Mucosa of stomach (tissue), 1 donor: ENCODE results near the gene HSFX1.
"Not testable (repeated sequence)": the region's sequence is repeated elsewhere in the genome, so short reads cannot be mapped to it uniquely, and the experiment has no call there.

ENCODE experiments used
- H3K27me3 ChIP-seq: one replicate; pipeline ENCODE4 v1.7.0; 2013; ENCODE audit warnings: mild to moderate bottlenecking, low read length; ENCODE audit not compliant: control insufficient read depth, insufficient read depth
- H3K36me3 ChIP-seq: one replicate; pipeline ENCODE4 v1.7.0; 2013; ENCODE audit warnings: low read length; ENCODE audit not compliant: control insufficient read depth, insufficient read depth
- H3K4me1 ChIP-seq: one replicate; pipeline ENCODE4 v1.7.0; 2013; ENCODE audit warnings: mild to moderate bottlenecking, low read length; ENCODE audit not compliant: control insufficient read depth, insufficient read depth
- H3K4me3 ChIP-seq: one replicate; pipeline ENCODE4 v1.7.0; 2013; ENCODE audit warnings: low read length
- H3K9ac ChIP-seq: one replicate; pipeline ENCODE4 v1.7.0; 2013; ENCODE audit warnings: mild to moderate bottlenecking, low read length, moderate library complexity
- H3K9me3 ChIP-seq: one replicate; pipeline ENCODE4 v1.7.0; 2013; ENCODE audit warnings: mild to moderate bottlenecking, low read length, moderate library complexity; ENCODE audit not compliant: control insufficient read depth
- donor health status: Pancreatic carcinoma.

Gene HSFX1

GRCh38 chrX:149770344-149770743, 3.5 kb upstream of the HSFX1 start:
- not testable (repeated sequence) for H3K4me1 ChIP-seq, H3K27me3 ChIP-seq, H3K4me3 ChIP-seq, H3K9me3 ChIP-seq, H3K9ac ChIP-seq, H3K36me3 ChIP-seq

DNA sequence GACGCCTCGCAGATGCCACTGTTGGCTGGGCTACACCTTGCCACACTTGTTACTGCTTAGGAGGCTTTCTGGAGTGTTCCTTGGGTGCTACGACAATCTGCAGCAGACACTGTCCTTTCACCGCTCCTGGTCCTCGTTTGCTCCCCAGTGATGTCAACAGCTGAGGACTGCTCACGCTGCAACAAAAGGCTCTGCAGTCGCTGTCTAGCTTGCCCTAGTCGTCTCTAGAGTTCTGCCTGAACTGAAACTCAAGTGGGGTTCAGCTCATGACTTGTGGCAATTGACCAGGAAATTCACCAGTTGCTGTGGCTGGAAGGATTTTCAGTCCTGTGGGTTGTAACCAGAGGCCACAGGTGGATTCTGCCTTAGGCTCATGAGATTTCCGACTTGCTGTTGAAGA, 842 bp upstream of the HSFX1 start:
- H3K4me3 ChIP-seq, H3K27me3 ChIP-seq, H3K4me1 ChIP-seq, H3K9ac ChIP-seq, H3K9me3 ChIP-seq, H3K36me3 ChIP-seq: not testable (repeated sequence)

DNA sequence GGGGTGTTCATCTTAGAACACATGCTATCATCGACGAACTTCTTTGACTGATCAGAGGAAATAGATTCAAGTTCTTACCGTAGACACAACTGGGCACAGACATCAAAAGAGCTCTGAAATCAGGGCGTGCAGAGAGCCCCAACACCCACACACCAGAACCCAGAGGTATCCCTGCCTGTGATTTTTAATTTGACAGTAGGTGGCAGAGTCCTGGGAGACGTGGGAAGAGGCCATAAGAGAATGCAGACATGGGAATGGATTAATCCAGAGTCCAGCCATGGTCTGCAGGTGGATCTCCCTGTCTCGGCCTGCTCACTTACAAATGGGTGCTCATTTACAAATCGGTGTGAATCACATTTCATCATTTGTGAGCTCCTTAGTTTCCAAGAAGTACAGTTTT, 4.1 kb downstream of the HSFX1 start:
- H3K9me3 ChIP-seq, H3K4me3 ChIP-seq, H3K4me1 ChIP-seq, H3K36me3 ChIP-seq, H3K9ac ChIP-seq, H3K27me3 ChIP-seq: not testable (repeated sequence)

GRCh38 chrX:149781727-149782126, 7.9 kb downstream of the HSFX1 start, which contains the start of gene MAGEA9:
Gene MAGEA9 (plus strand): TSS chrX:149781930. CDS start chrX:149786211, 4,281 bp downstream.
- H3K27me3 ChIP-seq, H3K4me3 ChIP-seq, H3K4me1 ChIP-seq, H3K9me3 ChIP-seq, H3K9ac ChIP-seq, H3K36me3 ChIP-seq: not testable (repeated sequence)

GRCh38 chrX:149795531-149795930, 21.7 kb downstream of the HSFX1 start:
- not testable (repeated sequence) for H3K27me3 ChIP-seq, H3K36me3 ChIP-seq, H3K4me1 ChIP-seq, H3K9me3 ChIP-seq, H3K9ac ChIP-seq, H3K4me3 ChIP-seq

GRCh38 chrX:149799095-149799714, 25.3 kb downstream of the HSFX1 start:
- no peak overlapping the region for H3K4me3 ChIP-seq
- H3K9ac ChIP-seq, result no peak overlapping the region
- no peaks in the 10 kb centered on the region for H3K36me3 ChIP-seq
- no peaks in the 10 kb centered on the region for H3K4me1 ChIP-seq
- no peaks in the 10 kb centered on the region for H3K27me3 ChIP-seq
- H3K9me3 ChIP-seq, result no peaks in the 10 kb centered on the region

GRCh38 chrX:149799938-149800337, 26.1 kb downstream of the HSFX1 start:
- no peaks in the 10 kb centered on the region for H3K9me3 ChIP-seq
- no peaks in the 10 kb centered on the region for H3K4me1 ChIP-seq
- no peaks in the 10 kb centered on the region for H3K27me3 ChIP-seq
- no peak overlapping the region for H3K9ac ChIP-seq
- no peak overlapping the region for H3K4me3 ChIP-seq
- no peaks in the 10 kb centered on the region for H3K36me3 ChIP-seq

DNA sequence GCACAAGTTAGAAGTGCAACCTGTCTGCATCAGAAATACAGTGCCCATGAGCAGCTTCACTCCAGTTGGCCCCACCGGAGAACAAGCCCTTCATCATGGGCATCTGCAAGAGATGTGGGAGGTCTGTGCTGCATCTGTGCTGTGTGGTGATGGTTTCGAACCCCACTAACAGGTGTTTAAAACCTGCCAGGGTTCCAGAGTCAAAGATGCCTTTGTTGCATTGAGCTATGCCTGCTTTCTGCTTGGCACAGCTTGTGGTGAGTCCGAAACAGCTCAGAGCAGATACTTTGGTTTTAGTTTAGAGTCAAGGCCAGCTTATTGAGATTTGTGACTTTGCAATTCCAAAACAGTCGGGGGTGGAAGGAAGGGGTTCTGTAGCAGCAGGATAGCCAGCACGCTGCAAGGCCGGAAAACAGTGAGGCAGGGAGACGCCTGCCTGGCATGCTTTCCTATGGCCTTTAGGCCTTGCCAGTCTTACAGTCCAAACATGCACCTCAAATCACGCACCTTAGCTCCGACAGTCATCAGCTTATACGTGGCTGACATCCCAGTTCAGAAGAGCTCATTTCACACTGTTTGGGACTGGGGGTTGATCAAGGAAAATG, 29.7 kb downstream of the HSFX1 start:
- Histone ChIP-seq H3K4me3 (no peak overlapping the region), H3K27me3 (no peaks in the 10 kb centered on the region), H3K4me1 (no peaks in the 10 kb centered on the region), H3K36me3 (no peaks in the 10 kb centered on the region), H3K9me3 (no peaks in the 10 kb centered on the region), H3K9ac (no peak overlapping the region)

- Histone ChIP-seq H3K27me3 (no peaks in the 10 kb centered on the region), H3K4me3 (no peak overlapping the region), H3K9ac (no peak overlapping the region), H3K36me3 (no peaks in the 10 kb centered on the region), H3K9me3 (no peaks in the 10 kb centered on the region), H3K4me1 (no peaks in the 10 kb centered on the region)
Observed at GRCh38 chrX:149804102-149804501, 30.2 kb downstream of the HSFX1 start.

DNA sequence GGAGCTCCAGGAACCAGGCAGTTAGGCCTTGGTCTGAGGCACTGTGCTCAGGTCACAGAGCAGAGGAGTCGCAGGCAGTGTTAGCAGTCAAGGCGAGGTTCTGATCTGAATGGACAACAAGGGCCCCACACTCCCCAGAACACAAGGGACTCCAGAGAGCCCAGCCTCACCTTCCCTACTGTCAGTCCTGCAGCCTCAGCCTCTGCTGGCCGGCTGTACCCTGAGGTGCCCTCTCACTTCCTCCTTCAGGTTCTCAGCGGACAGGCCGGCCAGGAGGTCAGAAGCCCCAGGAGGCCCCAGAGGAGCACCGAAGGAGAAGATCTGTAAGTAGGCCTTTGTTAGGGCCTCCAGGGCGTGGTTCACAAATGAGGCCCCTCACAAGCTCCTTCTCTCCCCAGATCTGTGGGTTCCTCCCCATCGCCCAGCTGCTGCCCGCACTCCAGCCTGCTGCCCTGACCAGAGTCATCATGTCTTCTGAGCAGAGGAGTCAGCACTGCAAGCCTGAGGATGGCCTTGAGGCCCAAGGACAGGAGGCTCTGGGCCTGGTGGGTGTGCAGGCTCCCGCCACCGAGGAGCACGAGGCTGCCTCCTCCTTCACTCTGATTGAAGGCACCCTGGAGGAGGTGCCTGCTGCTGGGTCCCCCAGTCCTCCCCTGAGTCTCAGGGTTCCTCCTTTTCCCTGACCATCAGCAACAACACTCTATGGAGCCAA, 34.0 kb downstream of the HSFX1 start:
- Histone ChIP-seq H3K4me1 (no peaks in the 10 kb centered on the region), H3K9me3 (no peaks in the 10 kb centered on the region), H3K4me3 (no peak overlapping the region), H3K27me3 (no peaks in the 10 kb centered on the region), H3K9ac (no peak overlapping the region), H3K36me3 (no peaks in the 10 kb centered on the region)

DNA sequence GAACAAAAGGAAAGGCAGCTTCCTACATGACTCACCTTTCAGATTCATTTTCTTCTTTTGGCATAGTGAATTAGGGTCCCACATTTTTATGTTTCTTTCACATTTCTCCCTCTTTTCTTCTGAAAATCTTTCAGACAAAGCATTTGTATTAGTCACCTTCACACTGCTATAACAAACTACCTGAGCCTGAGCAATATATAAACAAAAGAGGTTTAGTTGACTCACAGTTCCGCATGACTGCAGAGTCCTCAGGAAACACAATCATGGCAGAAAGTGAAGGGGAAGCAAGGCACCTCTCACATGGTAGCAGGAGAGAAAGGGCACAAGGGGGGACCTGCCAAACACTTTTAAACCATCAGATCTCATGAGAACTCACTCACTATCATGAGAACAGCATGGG, 44.8 kb downstream of the HSFX1 start:
- Histone ChIP-seq H3K9ac (no peak overlapping the region), H3K27me3 (no peaks in the 10 kb centered on the region), H3K9me3 (no peaks in the 10 kb centered on the region), H3K4me3 (no peak overlapping the region), H3K36me3 (no peaks in the 10 kb centered on the region), H3K4me1 (no peaks in the 10 kb centered on the region)

DNA sequence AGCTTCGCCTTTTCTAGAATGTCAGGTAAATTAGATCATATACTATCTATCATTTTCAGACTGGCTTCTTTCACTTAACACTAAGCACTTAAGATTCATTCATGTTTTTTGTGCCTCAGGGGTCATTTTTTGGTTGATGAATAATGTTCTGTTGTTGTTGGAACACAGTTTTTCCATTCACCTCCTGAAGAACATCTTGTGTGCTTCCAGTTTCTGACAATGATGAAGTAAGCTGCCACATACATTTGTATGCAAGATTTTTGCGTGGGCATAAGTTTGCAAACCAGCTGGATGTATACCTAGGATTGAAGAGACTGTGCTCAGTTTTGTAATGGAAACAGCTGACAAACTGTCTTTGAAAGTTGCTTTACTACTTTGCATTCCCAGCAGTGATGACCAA, 45.5 kb downstream of the HSFX1 start:
- H3K4me3 ChIP-seq, result no peak overlapping the region
- no peak overlapping the region for H3K9ac ChIP-seq
- H3K4me1 ChIP-seq, result no peaks in the 10 kb centered on the region
- no peaks in the 10 kb centered on the region for H3K9me3 ChIP-seq
- no peaks in the 10 kb centered on the region for H3K27me3 ChIP-seq
- no peaks in the 10 kb centered on the region for H3K36me3 ChIP-seq
